Inferior parietal cortex (tissue), 1 donor: ENCODE results near the gene TEX26.
A peak's percentile ranks its signal among the peaks of the same experiment; 100 is the strongest.
"Not testable (repeated sequence)": the region's sequence is repeated elsewhere in the genome, so short reads cannot be mapped to it uniquely, and the experiment has no call there.

Source experiments
- DNase-seq: peaks from one replicate; pipeline ENCODE4 v3.0.0-alpha.2; 2016; ENCODE audit errors: extremely low spot score

Gene TEX26

GRCh38 chr13:30918662-30919405 lies 13.6 kb upstream of the TEX26 start:
- no peak for DNase-seq

- DNase-seq, result no peak
Observed at GRCh38 chr13:30920162-30920909, 12.1 kb upstream of the TEX26 start.

DNA sequence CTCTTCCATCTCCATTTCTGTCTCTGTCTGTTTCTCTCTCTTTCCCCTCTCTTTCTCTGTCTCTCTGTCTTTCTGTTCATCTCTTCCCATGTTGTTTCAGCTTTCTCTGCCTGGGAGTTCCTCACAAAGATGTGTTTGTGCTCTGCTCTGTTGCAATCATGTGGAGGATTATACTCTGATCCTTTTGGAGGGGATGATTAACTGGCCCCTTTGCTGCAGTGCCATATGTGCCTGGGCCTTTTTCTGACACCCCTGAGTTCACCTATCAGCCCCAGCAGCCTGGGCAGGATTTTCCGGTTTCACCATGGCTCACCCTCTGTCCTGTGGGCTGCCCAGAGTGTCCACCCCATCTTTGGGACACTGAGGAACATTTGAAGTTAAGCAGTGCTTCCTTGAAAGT lies 9.0 kb upstream of the TEX26 start:
- DNase-seq, result no peak

DNA sequence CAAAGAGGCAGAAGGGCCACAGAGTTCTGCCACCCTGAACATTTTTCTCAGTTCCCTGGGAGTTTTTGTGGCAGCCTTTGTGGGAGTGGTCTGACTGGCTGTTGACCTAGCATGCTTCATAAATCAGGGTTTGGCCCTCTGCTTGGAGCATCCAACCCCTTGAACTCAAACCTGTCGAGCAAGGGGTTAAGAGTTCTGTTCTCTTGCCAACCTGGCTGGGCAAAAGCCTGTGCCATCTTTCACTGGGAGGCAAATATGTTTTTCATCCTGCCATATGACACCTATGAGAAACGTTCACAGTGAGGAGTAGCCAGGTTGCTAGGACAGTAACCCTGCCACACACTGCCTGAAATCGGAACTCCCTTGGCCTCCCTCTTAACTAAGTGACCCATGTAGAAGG lies 7.7 kb upstream of the TEX26 start:
- no peak for DNase-seq

- DNase-seq, result no peak
Observed at GRCh38 chr13:30925429-30925828, 7.0 kb upstream of the TEX26 start.

- DNase-seq, result no peak
Observed at GRCh38 chr13:30926781-30927180, 5.7 kb upstream of the TEX26 start.

DNA sequence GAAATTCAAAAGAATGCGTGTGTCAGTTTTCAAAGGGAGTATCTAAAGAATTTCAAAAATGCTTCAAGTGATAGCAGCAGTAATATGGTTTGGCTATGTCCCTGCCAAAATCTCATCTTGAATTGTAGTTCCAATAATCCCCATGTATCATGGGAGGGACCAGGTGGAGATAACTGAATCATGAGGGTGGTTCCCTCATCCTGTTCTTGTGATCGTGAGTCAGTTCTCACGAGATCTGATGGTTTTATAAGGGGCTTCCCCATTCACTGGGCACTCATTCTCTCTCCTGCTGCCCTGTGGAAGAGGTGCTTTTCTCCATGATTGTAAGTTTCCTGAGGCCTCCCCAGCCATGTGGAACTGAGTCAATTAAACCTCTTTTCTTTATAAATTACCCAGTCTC lies 5.3 kb upstream of the TEX26 start:
- not testable (repeated sequence) for DNase-seq

DNA sequence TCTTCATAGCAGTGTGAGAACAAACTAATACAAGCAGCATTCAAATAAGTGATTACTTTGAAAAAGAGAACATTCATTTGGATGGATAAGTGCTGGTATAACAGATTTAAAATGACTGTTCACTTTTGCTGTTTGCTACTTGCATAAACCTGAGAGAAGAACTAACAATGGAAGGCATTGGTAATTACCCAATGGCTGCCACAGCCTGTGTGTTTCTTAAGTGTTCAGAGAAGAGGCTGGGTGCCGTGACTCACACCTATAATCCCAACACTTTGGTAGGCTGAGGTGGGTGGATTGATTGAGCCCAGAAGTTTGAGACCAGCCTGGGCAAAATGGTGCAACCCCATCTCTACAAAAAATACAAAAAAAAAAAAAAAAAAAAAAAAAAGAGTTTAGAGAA lies 4.9 kb upstream of the TEX26 start:
- DNase-seq, result no peak

- no peak for DNase-seq
Observed at GRCh38 chr13:30928978-30929377, 3.5 kb upstream of the TEX26 start.

GRCh38 chr13:30933354-30933670 lies 856 bp downstream of the TEX26 start:
- DNase-seq, result no peak

DNA sequence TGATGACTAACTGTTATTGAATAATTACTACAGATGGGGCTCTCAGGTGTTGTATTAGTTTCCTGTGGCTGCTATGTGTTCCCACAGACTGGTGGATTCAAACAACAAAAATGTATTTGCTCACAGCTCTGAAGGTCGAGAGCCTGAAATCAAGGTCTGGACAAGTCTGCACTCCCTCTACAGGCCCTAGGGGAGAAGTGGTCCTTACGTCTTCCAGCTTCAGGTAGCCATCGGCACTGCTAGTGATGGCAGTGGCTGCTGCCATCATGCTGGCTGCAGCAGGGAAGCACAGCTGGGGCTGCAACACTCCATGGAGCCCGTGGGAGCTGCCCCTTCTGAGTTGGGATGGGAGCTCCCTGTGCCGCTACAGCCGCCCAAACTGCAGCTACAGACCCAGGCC lies 1.9 kb downstream of the TEX26 start:
- DNase-seq, result no peak

GRCh38 chr13:30934803-30935202 lies 2.3 kb downstream of the TEX26 start:
- no peak for DNase-seq

DNA sequence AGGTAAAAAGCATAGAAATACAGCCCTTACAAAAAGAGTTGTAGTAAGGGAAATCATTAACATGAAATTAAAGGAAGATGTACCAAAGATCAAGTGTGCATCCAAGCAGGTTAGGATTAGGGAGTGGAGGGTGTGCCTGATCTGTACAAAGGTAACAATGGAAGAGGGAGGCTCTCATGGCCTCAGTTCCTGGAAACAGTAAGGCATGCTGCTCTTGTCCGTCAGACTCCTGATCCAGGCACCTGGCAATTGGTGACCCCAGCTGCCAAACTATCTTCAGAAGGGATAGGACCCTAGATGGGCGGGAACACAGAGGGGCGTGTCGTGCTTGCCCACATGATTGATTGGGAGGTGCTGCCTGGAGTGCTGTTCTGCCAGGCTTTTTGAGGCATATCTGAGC lies 4.5 kb downstream of the TEX26 start:
- DNase-seq, result no peak

GRCh38 chr13:30943881-30944280 lies 11.4 kb downstream of the TEX26 start:
- DNase-seq, result no peak

DNA sequence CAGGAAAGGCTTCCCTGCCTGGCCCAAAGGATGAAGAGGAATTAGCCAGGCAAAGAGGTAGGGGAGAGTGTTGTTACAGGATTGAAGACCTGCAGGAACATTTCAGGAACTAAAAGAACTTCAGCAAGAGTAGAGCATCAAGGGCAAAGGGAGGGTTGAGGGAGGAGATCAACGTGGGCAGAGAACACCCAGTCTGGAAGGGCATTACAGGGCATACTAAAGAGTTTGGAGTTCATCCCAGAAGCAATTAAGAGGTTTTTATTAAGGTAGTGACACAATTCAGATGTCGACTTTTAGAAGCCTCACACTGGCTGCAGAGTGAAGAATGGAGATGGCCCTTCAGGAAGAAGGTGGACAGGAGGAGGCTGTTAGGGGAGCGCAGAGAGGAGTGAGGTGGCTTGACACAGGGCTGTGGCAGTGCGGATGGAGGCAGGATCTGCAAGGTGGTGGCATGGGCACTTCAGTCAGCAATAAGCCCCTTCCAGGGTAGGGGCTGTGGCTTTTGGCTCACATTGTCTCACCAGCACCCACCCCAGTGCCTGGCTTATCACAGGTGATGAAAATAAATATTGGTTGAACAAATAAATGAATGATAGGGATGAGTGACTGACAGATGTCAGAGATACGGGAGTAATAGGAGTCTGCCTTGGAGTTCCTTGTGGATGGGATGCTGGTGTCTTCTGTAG lies 24.9 kb downstream of the TEX26 start:
- DNase-seq, result no peak

GRCh38 chr13:30959678-30960077 lies 27.2 kb downstream of the TEX26 start:
- DNase-seq, result no peak

GRCh38 chr13:30963791-30964190 lies 31.3 kb downstream of the TEX26 start:
- DNase-seq, result no peak

- DNase-seq, result no peak
Observed at GRCh38 chr13:30965380-30965779, 32.9 kb downstream of the TEX26 start.

GRCh38 chr13:30966101-30966500 lies 33.6 kb downstream of the TEX26 start:
- no peak for DNase-seq

DNA sequence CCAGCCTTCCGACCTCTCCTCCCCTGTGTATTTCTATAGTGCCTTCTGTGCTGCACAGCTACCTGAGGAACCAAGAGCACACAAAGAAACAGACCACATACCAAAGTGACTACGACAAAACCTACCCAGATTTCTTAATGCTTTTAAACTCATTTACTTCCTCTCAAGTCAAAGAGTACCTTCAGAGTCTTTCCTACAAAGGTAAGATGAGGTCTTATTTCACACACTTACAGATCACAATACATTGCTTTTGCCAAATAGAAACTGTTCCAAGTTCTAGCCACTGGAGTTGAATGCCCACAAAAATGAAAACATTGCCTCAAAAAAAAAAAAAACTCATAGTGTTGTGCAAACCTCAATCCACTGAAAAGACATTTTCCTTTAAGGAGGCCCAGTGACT lies 36.4 kb downstream of the TEX26 start:
- DNase-seq, result no peak

GRCh38 chr13:30971575-30971974 lies 39.1 kb downstream of the TEX26 start:
- DNase-seq, result peak; percentile 2

GRCh38 chr13:30972888-30973377 lies 40.5 kb downstream of the TEX26 start:
- no peak for DNase-seq

DNA sequence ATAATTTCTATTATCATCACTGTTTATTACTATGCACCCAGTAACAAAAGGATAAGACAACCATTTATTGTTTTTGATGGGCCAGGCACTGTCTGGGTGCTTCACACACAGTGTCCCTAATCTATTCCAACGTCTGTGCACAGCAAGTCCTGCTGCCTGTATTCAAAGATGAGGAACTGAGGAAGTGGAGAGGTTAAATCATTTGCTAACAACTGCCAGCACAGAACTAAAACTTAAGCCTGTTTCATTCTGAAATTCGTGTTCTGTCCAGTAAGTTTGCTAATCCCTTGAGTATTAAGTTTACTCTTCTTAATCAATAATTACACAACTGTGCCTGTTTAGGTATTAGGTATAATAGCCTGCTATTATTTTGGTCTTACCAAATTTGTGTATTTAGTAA lies 41.9 kb downstream of the TEX26 start:
- no peak for DNase-seq
